ENCODE results near the gene AKNA.
A peak's percentile ranks its signal among the peaks of the same experiment; 100 is the strongest.
"Not testable (repeated sequence)": the region's sequence is repeated elsewhere in the genome, so short reads cannot be mapped to it uniquely, and the experiment has no call there.

The AKNA gene

GRCh38 chr9:114335745-114336144, 52.0 kb downstream of the AKNA start:
- no peak for DNase-seq

- no peak for DNase-seq
Measured at GRCh38 chr9:114334490-114334889, 53.3 kb downstream of the AKNA start.

- DNase-seq, result not testable (repeated sequence)
Measured at GRCh38 chr9:114333718-114334117, 54.1 kb downstream of the AKNA start.

- not testable (repeated sequence) for DNase-seq
Measured at GRCh38 chr9:114332474-114333040, 55.2 kb downstream of the AKNA start.

GRCh38 chr9:114331229-114332195, 56.3 kb downstream of the AKNA start:
- not testable (repeated sequence) for DNase-seq

GRCh38 chr9:114330636-114331035, 57.1 kb downstream of the AKNA start:
- DNase-seq, result no peak

- not testable (repeated sequence) for DNase-seq
Measured at GRCh38 chr9:114329625-114330022, 58.2 kb downstream of the AKNA start, which contains the start of gene ORM2. Gene ORM2 (plus strand): TSS chr9:114329869. CDS start chr9:114329905, 36 bp downstream.

- not testable (repeated sequence) for DNase-seq
Measured at GRCh38 chr9:114328937-114329624, 58.7 kb downstream of the AKNA start.

GRCh38 chr9:114328357-114328820, 59.4 kb downstream of the AKNA start:
- DNase-seq, result not testable (repeated sequence)

GRCh38 chr9:114327749-114328148, 60.0 kb downstream of the AKNA start:
- no peak for DNase-seq

- not testable (repeated sequence) for DNase-seq
Measured at GRCh38 chr9:114325684-114326254, 62.0 kb downstream of the AKNA start.

- DNase-seq, result not testable (repeated sequence)
Measured at GRCh38 chr9:114324965-114325364, 62.8 kb downstream of the AKNA start.

GRCh38 chr9:114324492-114324891, 63.3 kb downstream of the AKNA start:
- no peak for DNase-seq

- not testable (repeated sequence) for DNase-seq
Measured at GRCh38 chr9:114323849-114324248, 63.9 kb downstream of the AKNA start.

- not testable (repeated sequence) for DNase-seq
Measured at GRCh38 chr9:114322831-114323531, 64.8 kb downstream of the AKNA start, which contains the start of gene ORM1. Gene ORM1 (plus strand): TSS chr9:114323098. CDS start chr9:114323134, 36 bp downstream.

GRCh38 chr9:114322160-114322818, 65.5 kb downstream of the AKNA start:
- not testable (repeated sequence) for DNase-seq

GRCh38 chr9:114321759-114322158, 66.0 kb downstream of the AKNA start:
- no peak for DNase-seq

- not testable (repeated sequence) for DNase-seq
Measured at GRCh38 chr9:114320710-114321109, 67.1 kb downstream of the AKNA start.

- peak in 1 of 2 experiments; percentile 16 for DNase-seq
Measured at GRCh38 chr9:114319147-114319546, 68.6 kb downstream of the AKNA start.

- no peak for DNase-seq
Measured at GRCh38 chr9:114318416-114318815, 69.4 kb downstream of the AKNA start.

GRCh38 chr9:114317665-114318357, 70.0 kb downstream of the AKNA start:
- no peak for DNase-seq

All from NCI-H2081 (cell line).